Keratinocyte (primary cell): ENCODE measurements around the gene ADO. TPM values are rescaled to one million over a fixed set of nuclear protein-coding genes. Genes with fewer than 3 reads are reported as not detected.

Experiments
- DNase-seq: peaks from one replicate; pipeline ENCODE4 v3.0.0-alpha.2; 2011; ENCODE audit warnings: low read depth, missing footprints, low spot score
- FAIRE-seq: peaks from 2 replicates; lab custom pipeline; 2011; peaks lifted over from hg19 to GRCh38; lab: Jason Lieb, UNC
- H2AFZ ChIP-seq: 2 replicates; pipeline ENCODE4 v1.6.0; 2012; ENCODE audit warnings: low read length, control low read depth, inconsistent platforms; ENCODE audit not compliant: control insufficient read depth
- H3K27ac ChIP-seq: 2 replicates; pipeline ENCODE4 v1.5.1; 2011; ENCODE audit warnings: low read length; ENCODE audit not compliant: control insufficient read depth, insufficient read depth
- H3K27me3 ChIP-seq: 3 replicates; pipeline ENCODE4 v1.6.0; 2011; ENCODE audit warnings: low read length; ENCODE audit not compliant: control insufficient read depth, insufficient read depth; ENCODE audit errors: extremely low read depth
- H3K36me3 ChIP-seq, 2 experiments: 2 replicates in 1 of 2; 3 replicates in 1 of 2; pipeline ENCODE4 v1.5.1; 2011; ENCODE audit warnings: low read length in 2 of 2, mild to moderate bottlenecking in 1 of 2; ENCODE audit not compliant: control insufficient read depth in 2 of 2, insufficient read depth in 2 of 2; ENCODE audit errors: extremely low read depth in 1 of 2
- H3K4me1 ChIP-seq: 3 replicates; pipeline ENCODE4 v1.5.1; 2011; ENCODE audit warnings: low read length; ENCODE audit not compliant: control insufficient read depth, insufficient read depth; ENCODE audit errors: extremely low read depth
- H3K4me2 ChIP-seq: 3 replicates; pipeline ENCODE4 v1.6.0; 2011; ENCODE audit warnings: low read depth, low read length; ENCODE audit not compliant: control insufficient read depth, insufficient read depth; ENCODE audit errors: extremely low read depth
- H3K4me3 ChIP-seq, 3 experiments: fragments of 200-600 bp in 1 of 3; sonication (generic) in 1 of 3; 2 replicates in 2 of 3; 3 replicates in 1 of 3; pipeline ENCODE4 v1.5.1; 2011 to 2016; ENCODE audit warnings: low read length in 3 of 3, mild to moderate bottlenecking in 3 of 3, control low read depth in 2 of 3, inconsistent platforms in 1 of 3, low read depth in 1 of 3, mixed read lengths in 1 of 3, mixed run types in 1 of 3, moderate library complexity in 1 of 3; ENCODE audit not compliant: control insufficient read depth in 2 of 3, insufficient read depth in 2 of 3; ENCODE audit errors: extremely low read depth in 1 of 3
- H3K79me2 ChIP-seq: 2 replicates; pipeline ENCODE4 v1.6.0; 2012; ENCODE audit warnings: low read length; ENCODE audit not compliant: control insufficient read depth, insufficient read depth
- H3K9ac ChIP-seq: 3 replicates; pipeline ENCODE4 v1.6.0; 2011; ENCODE audit warnings: low read length; ENCODE audit not compliant: control insufficient read depth, insufficient read depth; ENCODE audit errors: extremely low read depth
- H3K9me1 ChIP-seq: 3 replicates; pipeline ENCODE4 v1.6.0; 2011; ENCODE audit warnings: low read length; ENCODE audit not compliant: control insufficient read depth, insufficient read depth; ENCODE audit errors: extremely low read depth
- H3K9me3 ChIP-seq: 2 replicates; pipeline ENCODE4 v1.5.1; 2012; ENCODE audit warnings: low read depth, low read length; ENCODE audit not compliant: control insufficient read depth
- H4K20me1 ChIP-seq: 3 replicates; pipeline ENCODE4 v1.6.0; 2011; ENCODE audit warnings: low read length; ENCODE audit not compliant: control insufficient read depth, insufficient read depth; ENCODE audit errors: extremely low read depth
- EZH2 ChIP-seq: IDR thresholded peaks from one replicate; pipeline ENCODE4 v1.6.1; 2012; ENCODE audit warnings: inconsistent platforms, mild to moderate bottlenecking, low read length, moderate library complexity
- dilution Hi-C: fragments of 300-500 bp; cut with MboI; formaldehyde crosslinking; loops from one replicate; pipeline ENCODE4 v1.7.0; 2020; ENCODE audit warnings: low sequenced_read_pairs; ENCODE audit not compliant: extremely low pct_ligation_motif_present
- polyA plus RNA-seq, 5 experiments: library from polyadenylated mRNA; depleted of rRNA in 3 of 5; stranded (reverse) in 3 of 5; stranded (forward) in 1 of 5; unstranded in 1 of 5; fragments of >200 nt; gene quantifications; 1 replicate in 1 of 5; 2 replicates in 3 of 5; 3 replicates in 1 of 5; pipeline versions ENCODE4 v1.2.1 to v1.2.3, GENCODE V29; 2011 to 2012; ENCODE audit warnings: missing spikeins in 2 of 5, low read depth in 1 of 5, low replicate concordance in 1 of 5
- TF ChIP-seq, protein P1 (sequence below), 3 experiments: IDR thresholded peaks in 1 of 3; conservative IDR thresholded peaks in 1 of 3; optimal IDR thresholded peaks in 1 of 3; 2 replicates in 2 of 3; 3 replicates in 1 of 3; pipeline versions ENCODE3 to v1.5.1; 2011; ENCODE audit warnings: low read length in 3 of 3, mild to moderate bottlenecking in 3 of 3, moderate library complexity in 2 of 3, control low read depth in 1 of 3, inconsistent platforms in 1 of 3; ENCODE audit not compliant: insufficient read depth in 2 of 3; ENCODE audit errors: extremely low read depth in 1 of 3

The ADO gene
- polyA plus RNA-seq, 1 donor (not counting 4 experiments of a cell fraction or from before 2014, with no cell fraction given) = 16.5 TPM

DNA sequence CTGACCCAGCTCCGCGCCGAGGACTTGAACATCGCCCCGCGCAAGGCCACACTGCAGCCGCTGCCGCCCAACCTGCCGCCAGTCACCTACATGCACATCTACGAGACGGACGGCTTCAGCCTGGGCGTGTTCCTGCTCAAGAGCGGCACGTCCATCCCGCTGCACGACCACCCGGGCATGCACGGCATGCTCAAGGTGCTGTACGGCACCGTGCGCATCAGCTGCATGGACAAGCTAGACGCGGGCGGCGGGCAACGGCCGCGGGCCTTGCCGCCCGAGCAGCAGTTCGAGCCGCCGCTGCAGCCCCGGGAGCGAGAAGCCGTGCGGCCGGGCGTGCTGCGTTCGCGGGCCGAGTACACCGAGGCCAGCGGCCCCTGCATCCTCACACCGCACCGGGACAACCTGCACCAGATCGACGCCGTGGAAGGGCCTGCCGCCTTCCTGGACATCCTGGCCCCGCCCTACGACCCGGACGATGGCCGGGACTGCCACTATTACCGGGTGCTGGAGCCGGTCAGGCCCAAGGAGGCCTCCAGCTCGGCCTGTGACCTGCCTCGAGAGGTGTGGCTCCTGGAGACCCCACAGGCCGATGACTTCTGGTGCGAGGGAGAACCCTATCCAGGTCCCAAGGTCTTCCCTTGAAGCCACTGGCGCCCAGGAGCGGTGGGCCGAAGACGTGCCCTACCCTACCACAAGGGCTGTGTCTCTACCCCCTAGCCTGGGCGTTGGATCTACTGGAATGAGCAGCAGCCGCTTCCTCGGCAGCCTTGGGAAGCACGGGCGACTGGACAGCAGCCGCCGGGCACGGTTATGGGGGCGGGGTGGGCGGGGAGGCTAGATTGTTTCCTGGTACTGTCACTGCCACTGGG lies 945 bp downstream of the ADO start:
- Histone ChIP-seq H3K9me1 (peaks cover 2% of the 10 kb centered on the region), H3K36me3 (no peaks in the 10 kb centered on the region), H3K27ac (peak overlapping the region; percentile 93), H4K20me1 (no peaks in the 10 kb centered on the region), H3K9ac (peak overlapping the region; percentile 86), H3K27me3 (peaks cover 2% of the 10 kb centered on the region), H3K4me3 (peak overlapping the region; percentile 75 to 92 (median 83)), H2AFZ (peak overlapping the region; percentile 99), H3K79me2 (peaks cover 31% of the 10 kb centered on the region), H3K4me2 (peak overlapping the region; percentile 90), H3K4me1 (peaks cover 14% of the 10 kb centered on the region), H3K9me3 (no peaks in the 10 kb centered on the region)
- dilution Hi-C loops = loop anchor here (25.0 kb wide), 1 partner anchor 193 kb away; no protein-coding TSS in a partner anchor
- TF ChIP-seq EZH2 = no peak
- TF ChIP-seq, protein P1, sequence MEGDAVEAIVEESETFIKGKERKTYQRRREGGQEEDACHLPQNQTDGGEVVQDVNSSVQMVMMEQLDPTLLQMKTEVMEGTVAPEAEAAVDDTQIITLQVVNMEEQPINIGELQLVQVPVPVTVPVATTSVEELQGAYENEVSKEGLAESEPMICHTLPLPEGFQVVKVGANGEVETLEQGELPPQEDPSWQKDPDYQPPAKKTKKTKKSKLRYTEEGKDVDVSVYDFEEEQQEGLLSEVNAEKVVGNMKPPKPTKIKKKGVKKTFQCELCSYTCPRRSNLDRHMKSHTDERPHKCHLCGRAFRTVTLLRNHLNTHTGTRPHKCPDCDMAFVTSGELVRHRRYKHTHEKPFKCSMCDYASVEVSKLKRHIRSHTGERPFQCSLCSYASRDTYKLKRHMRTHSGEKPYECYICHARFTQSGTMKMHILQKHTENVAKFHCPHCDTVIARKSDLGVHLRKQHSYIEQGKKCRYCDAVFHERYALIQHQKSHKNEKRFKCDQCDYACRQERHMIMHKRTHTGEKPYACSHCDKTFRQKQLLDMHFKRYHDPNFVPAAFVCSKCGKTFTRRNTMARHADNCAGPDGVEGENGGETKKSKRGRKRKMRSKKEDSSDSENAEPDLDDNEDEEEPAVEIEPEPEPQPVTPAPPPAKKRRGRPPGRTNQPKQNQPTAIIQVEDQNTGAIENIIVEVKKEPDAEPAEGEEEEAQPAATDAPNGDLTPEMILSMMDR (optimal IDR thresholded peaks at IDR 0.05 in 1 of 3, IDR thresholded peaks at IDR 0.05 in 1 of 3, conservative IDR thresholded peaks at IDR 0.05 in 1 of 3; ENCODE audit: extremely low read depth in 1 of 3, insufficient read depth in 2 of 3, low read length in 3 of 3) = no peak
- DNase-seq (no peak), FAIRE-seq (no peak)

DNA sequence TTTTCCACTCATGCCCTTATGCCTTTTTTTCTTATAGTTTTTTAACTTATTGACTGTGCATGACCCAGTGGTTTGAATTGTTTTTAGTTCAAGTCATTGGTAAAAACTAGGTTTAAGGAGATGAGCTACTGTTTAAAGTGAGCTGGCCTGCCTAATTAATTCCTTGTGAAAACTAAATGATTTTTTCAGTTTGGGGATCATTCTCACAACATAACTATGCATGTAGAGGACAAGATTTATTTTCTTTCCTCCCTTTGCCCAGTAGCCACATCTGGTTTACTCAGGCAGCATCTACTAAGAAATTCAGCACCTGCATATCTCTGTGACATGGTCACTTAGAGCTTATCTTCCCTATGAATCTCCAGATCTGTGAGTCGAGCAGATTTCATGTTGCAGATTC lies 1.7 kb downstream of the ADO start:
- Histone ChIP-seq H3K79me2 (peaks cover 31% of the 10 kb centered on the region), H3K27ac (no peak overlapping the region), H3K4me3 (peak overlapping the region; percentile 59 to 83 (median 75)), H3K4me2 (peak overlapping the region; percentile 90), H3K4me1 (peaks cover 14% of the 10 kb centered on the region), H3K9ac (peak overlapping the region; percentile 86), H2AFZ (no peak overlapping the region), H3K27me3 (no peaks in the 10 kb centered on the region), H3K9me1 (peaks cover 2% of the 10 kb centered on the region), H3K36me3 (no peaks in the 10 kb centered on the region), H4K20me1 (no peaks in the 10 kb centered on the region), H3K9me3 (no peaks in the 10 kb centered on the region)
- DNase-seq (no peak), FAIRE-seq (no peak)
- TF ChIP-seq, protein P1 (optimal IDR thresholded peaks at IDR 0.05 in 1 of 3, IDR thresholded peaks at IDR 0.05 in 1 of 3, conservative IDR thresholded peaks at IDR 0.05 in 1 of 3; ENCODE audit: extremely low read depth in 1 of 3, insufficient read depth in 2 of 3, low read length in 3 of 3) = no peak
- TF ChIP-seq EZH2 = no peak
- dilution Hi-C loops = loop anchor here (25.0 kb wide), 1 partner anchor 194 kb away; no protein-coding TSS in a partner anchor
